ENCODE measurements around the gene CATSPERZ. TPM values are rescaled to one million over a fixed set of nuclear protein-coding genes. Genes with fewer than 3 reads are reported as not detected.

The CATSPERZ gene
- total and polyA plus RNA-seq, 2 donors (not counting 3 experiments of a cell fraction or from before 2014, with no cell fraction given), result 0.11 TPM; not detected in 1

DNA sequence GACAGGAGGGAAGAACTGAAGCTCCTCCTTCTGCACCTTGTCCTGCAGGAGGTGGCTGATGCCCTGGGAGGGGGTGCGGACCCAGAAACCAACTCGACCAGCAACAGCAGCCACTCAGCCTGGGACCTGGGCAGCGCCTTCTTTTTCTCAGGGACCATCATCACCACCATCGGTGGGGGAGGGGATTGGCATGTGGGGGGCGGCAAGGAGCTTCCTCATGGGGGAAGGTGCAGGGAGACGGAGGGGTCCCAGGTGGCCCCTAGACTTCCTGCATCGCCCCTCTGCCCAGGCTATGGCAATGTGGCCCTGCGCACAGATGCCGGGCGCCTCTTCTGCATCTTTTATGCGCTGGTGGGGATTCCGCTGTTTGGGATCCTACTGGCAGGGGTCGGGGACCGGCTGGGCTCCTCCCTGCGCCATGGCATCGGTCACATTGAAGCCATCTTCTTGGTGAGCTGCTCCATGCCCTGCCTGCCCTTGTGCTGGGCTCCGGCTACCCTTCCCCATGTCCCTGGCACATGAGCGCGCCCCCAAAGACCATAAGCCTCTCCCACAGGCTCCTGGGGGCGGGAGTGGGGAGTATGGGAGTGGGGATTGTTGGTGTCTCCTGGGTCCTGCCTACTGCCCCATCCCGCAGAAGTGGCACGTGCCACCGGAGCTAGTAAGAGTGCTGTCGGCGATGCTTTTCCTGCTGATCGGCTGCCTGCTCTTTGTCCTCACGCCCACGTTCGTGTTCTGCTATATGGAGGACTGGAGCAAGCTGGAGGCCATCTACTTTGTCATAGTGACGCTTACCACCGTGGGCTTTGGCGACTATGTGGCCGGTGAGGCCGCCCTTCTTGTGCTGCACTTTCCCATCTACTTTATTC is 3.1 kb upstream of the CATSPERZ start:
- H3K4me1 ChIP-seq (ENCODE audit: control insufficient read depth, extremely low read depth, insufficient read depth, low read length), result peaks cover 17% of the 10 kb centered on the region
- POLR2A ChIA-PET, result interaction anchor here (0.6 kb wide), 1 partner anchor 267 kb away, joined by 3 read pairs; no protein-coding TSS in a partner anchor
- no peak overlapping the region for H3K9ac ChIP-seq (replicated peaks; ENCODE audit: extremely low read depth, insufficient read depth, low read length)
- CTCF ChIA-PET, result interaction anchor here (1.7 kb wide), 1 partner anchor 93 kb away, joined by 6 read pairs; no protein-coding TSS in a partner anchor
- no peak overlapping the region for H3K27ac ChIP-seq (ENCODE audit: insufficient read depth, low read depth, low read length)
- peaks cover 54 to 78% of the 10 kb centered on the region in 2 experiments for H3K27me3 ChIP-seq (ENCODE audit: control insufficient read depth in 2 of 2, insufficient read depth in 2 of 2, low read length in 2 of 2)
- dilution Hi-C loops (cut with MboI; ENCODE audit: extremely low pct_ligation_motif_present, low sequenced_read_pairs), result no loop called here
- no peaks in the 10 kb centered on the region for H3K79me2 ChIP-seq (ENCODE audit: control insufficient read depth, insufficient read depth, low read length)
- intact Hi-C loops (cut with micrococcal nuclease), result no loop called here
- H3K9me1 ChIP-seq (replicated peaks; ENCODE audit: control insufficient read depth, extremely low read depth, insufficient read depth, low read length), result no peaks in the 10 kb centered on the region
- H3K9me3 ChIP-seq (replicated peaks; ENCODE audit: control insufficient read depth, insufficient read depth, low read length), result no peaks in the 10 kb centered on the region
- H2AFZ ChIP-seq (ENCODE audit: low read depth, low read length), result no peak overlapping the region
- no peak overlapping the region for H3K4me2 ChIP-seq (ENCODE audit: insufficient read depth, low read length)
- DNase-seq (ENCODE audit: low read depth, low spot score) (no peak), FAIRE-seq (no peak)
- BruUV-seq (replicated peaks), result no TSS peak
- TF ChIP-seq FOS (IDR thresholded peaks at IDR 0.05; ENCODE audit: borderline replicate concordance, insufficient read depth, low read length) (no peak), EZH2 (IDR thresholded peaks at IDR 0.05; ENCODE audit: borderline replicate concordance, low read depth, low read length, severe bottlenecking) (no peak), MYC (IDR thresholded peaks at IDR 0.05; ENCODE audit: low read depth, low read length) (no peak), GATA2 (IDR thresholded peaks at IDR 0.05; ENCODE audit: insufficient read depth, insufficient read length, low read depth, low read length) (no peak)
- H3K36me3 ChIP-seq (ENCODE audit: control insufficient read depth in 2 of 2, extremely low read depth in 1 of 2, insufficient read depth in 2 of 2, low read length in 2 of 2), result no peaks in the 10 kb centered on the region
- H3K4me3 ChIP-seq (replicated peaks in 1 of 3; ENCODE audit: insufficient read depth in 1 of 3, low read depth in 1 of 3, low read length in 3 of 3), result no peak overlapping the region
- H4K20me1 ChIP-seq (replicated peaks; ENCODE audit: control insufficient read depth, extremely low read depth, insufficient read depth, low read length), result no peaks in the 10 kb centered on the region

GRCh38 chr11:64297699-64298358 is 2.3 kb upstream of the CATSPERZ start:
- ChIA-PET POLR2A (interaction anchor here (0.6 kb wide), 1 partner anchor 267 kb away, joined by 3 read pairs; no protein-coding TSS in a partner anchor), CTCF (interaction anchor here (1.7 kb wide), 1 partner anchor 93 kb away, joined by 6 read pairs; no protein-coding TSS in a partner anchor)
- Histone ChIP-seq H3K27ac (ENCODE audit: insufficient read depth, low read depth, low read length) (no peak overlapping the region), H3K79me2 (ENCODE audit: control insufficient read depth, insufficient read depth, low read length) (no peaks in the 10 kb centered on the region), H3K9ac (replicated peaks; ENCODE audit: extremely low read depth, insufficient read depth, low read length) (no peak overlapping the region), H3K9me3 (replicated peaks; ENCODE audit: control insufficient read depth, insufficient read depth, low read length) (no peaks in the 10 kb centered on the region), H3K4me1 (ENCODE audit: control insufficient read depth, extremely low read depth, insufficient read depth, low read length) (peaks cover 17% of the 10 kb centered on the region), H2AFZ (ENCODE audit: low read depth, low read length) (no peak overlapping the region), H4K20me1 (replicated peaks; ENCODE audit: control insufficient read depth, extremely low read depth, insufficient read depth, low read length) (no peaks in the 10 kb centered on the region), H3K27me3 (ENCODE audit: control insufficient read depth in 2 of 2, insufficient read depth in 2 of 2, low read length in 2 of 2) (peaks cover 48 to 70% of the 10 kb centered on the region in 2 experiments), H3K36me3 (ENCODE audit: control insufficient read depth in 2 of 2, extremely low read depth in 1 of 2, insufficient read depth in 2 of 2, low read length in 2 of 2) (no peaks in the 10 kb centered on the region), H3K4me2 (ENCODE audit: insufficient read depth, low read length) (no peak overlapping the region), H3K9me1 (replicated peaks; ENCODE audit: control insufficient read depth, extremely low read depth, insufficient read depth, low read length) (no peaks in the 10 kb centered on the region), H3K4me3 (replicated peaks in 1 of 3; ENCODE audit: insufficient read depth in 1 of 3, low read depth in 1 of 3, low read length in 3 of 3) (no peak overlapping the region)
- no peak for TF ChIP-seq MAX (IDR thresholded peaks at IDR 0.05; ENCODE audit: insufficient read depth, insufficient read length)
- peak; percentile 75 for TF ChIP-seq EZH2 (IDR thresholded peaks at IDR 0.05; ENCODE audit: borderline replicate concordance, low read depth, low read length, severe bottlenecking)
- FAIRE-seq (no peak), DNase-seq (ENCODE audit: low read depth, low spot score) (no peak)
- BruUV-seq (replicated peaks), result no TSS peak
- dilution Hi-C loops (cut with MboI; ENCODE audit: extremely low pct_ligation_motif_present, low sequenced_read_pairs), result no loop called here
- intact Hi-C loops (cut with micrococcal nuclease), result no loop called here

Data from endothelial cell of umbilical vein (primary cell).